H1 (cell line): ENCODE data around the gene KLF16. TPM values are rescaled to one million over a fixed set of nuclear protein-coding genes. Genes with fewer than 3 reads are reported as not detected.

Experiments used
- CTCF ChIA-PET: fragments of 300-600 bp; sonication (Branson Sonifier 250); formaldehyde crosslinking; loops from one replicate; lab custom pipeline; 2021; ENCODE audit not compliant: partially characterized antibody; lab: Charles Lee
- POLR2A ChIA-PET: fragments of 300-600 bp; sonication (Branson Sonifier 250); formaldehyde crosslinking; loops from one replicate; lab custom pipeline; 2021; ENCODE audit warnings: inconsistent platforms; ENCODE audit not compliant: partially characterized antibody; lab: Charles Lee
- DNase-seq, 2 experiments: peaks; one replicate each; pipeline versions ENCODE4 v3.0.0 to v3.0.0-alpha.2; 2010 to 2022; ENCODE audit warnings: low spot score in 2 of 2, low read depth in 1 of 2, mixed read lengths in 1 of 2
- FAIRE-seq: peaks from 2 replicates; lab custom pipeline; 2011; peaks lifted over from hg19 to GRCh38; lab: Jason Lieb, UNC
- H2AFZ ChIP-seq: 2 replicates; pipeline ENCODE4 v1.8.1; 2012; ENCODE audit warnings: low read length, inconsistent platforms
- H2AK5ac ChIP-seq: 2 replicates; pipeline ENCODE4 v1.6.1; 2013; ENCODE audit warnings: low read depth, low read length
- H2BK120ac ChIP-seq: replicated peaks from 2 replicates; pipeline ENCODE3; 2013; ENCODE audit warnings: low read depth, low read length, inconsistent platforms
- H2BK12ac ChIP-seq: 2 replicates; pipeline ENCODE4 v1.6.1; 2013; ENCODE audit warnings: low read depth, low read length
- H2BK15ac ChIP-seq: 2 replicates; pipeline ENCODE4 v1.6.1; 2013; ENCODE audit warnings: low read length
- H2BK20ac ChIP-seq: 2 replicates; pipeline ENCODE4 v1.6.1; 2013; ENCODE audit warnings: low read length
- H2BK5ac ChIP-seq: 2 replicates; pipeline ENCODE4 v1.6.1; 2013; ENCODE audit warnings: low read depth, low read length
- H3K14ac ChIP-seq: 2 replicates; pipeline ENCODE4 v1.6.1; 2013; ENCODE audit warnings: inconsistent platforms; ENCODE audit not compliant: insufficient read length
- H3K18ac ChIP-seq: 2 replicates; pipeline ENCODE4 v1.6.1; 2013; ENCODE audit warnings: low read length; ENCODE audit errors: extremely low read depth
- H3K23ac ChIP-seq: 2 replicates; pipeline ENCODE4 v1.6.1; 2013; ENCODE audit warnings: inconsistent platforms; ENCODE audit not compliant: insufficient read length
- H3K23me2 ChIP-seq: 2 replicates; pipeline ENCODE4 v1.6.1; 2013; ENCODE audit warnings: low read depth, low read length
- H3K27ac ChIP-seq: 2 replicates; pipeline ENCODE4 v1.6.1; 2011; ENCODE audit warnings: low read depth, low read length, inconsistent platforms
- H3K27me3 ChIP-seq, 4 experiments: replicated peaks in 1 of 4; 1 replicate in 1 of 4; 2 replicates in 3 of 4; pipeline versions ENCODE4 v1.6.1 to v1.8.1; 2011 to 2013; ENCODE audit warnings: low read length in 3 of 4, mild to moderate bottlenecking in 3 of 4, inconsistent platforms in 2 of 4, mixed read lengths in 2 of 4, moderate library complexity in 1 of 4; ENCODE audit not compliant: control insufficient read depth in 3 of 4, insufficient read depth in 3 of 4; ENCODE audit errors: extremely low read depth in 1 of 4
- H3K36me3 ChIP-seq, 4 experiments: 2 replicates each; pipeline versions ENCODE4 v1.6.1 to v1.8.1; 2011 to 2013; ENCODE audit warnings: mild to moderate bottlenecking in 4 of 4, low read length in 3 of 4, moderate library complexity in 2 of 4, control low read depth in 1 of 4, inconsistent platforms in 1 of 4; ENCODE audit not compliant: insufficient read depth in 4 of 4, control insufficient read depth in 2 of 4
- H3K4ac ChIP-seq: replicated peaks from 2 replicates; pipeline ENCODE3; 2013; ENCODE audit warnings: low read length, low read depth, mixed read lengths, inconsistent platforms; ENCODE audit not compliant: insufficient read length
- H3K4me1 ChIP-seq, 4 experiments: replicated peaks in 1 of 4; 1 replicate in 1 of 4; 2 replicates in 3 of 4; pipeline versions ENCODE4 v1.6.1 to v1.8.1; 2011 to 2013; ENCODE audit warnings: low read length in 3 of 4, inconsistent platforms in 2 of 4, mixed read lengths in 1 of 4; ENCODE audit not compliant: insufficient read depth in 4 of 4, control insufficient read depth in 3 of 4
- H3K4me2 ChIP-seq, 2 experiments: 2 replicates each; pipeline versions ENCODE4 v1.6.1 to v1.8.1; 2011 to 2013; ENCODE audit warnings: low read depth in 2 of 2, low read length in 2 of 2, control low read depth in 1 of 2, inconsistent platforms in 1 of 2, mild to moderate bottlenecking in 1 of 2; ENCODE audit not compliant: insufficient read depth in 1 of 2
- H3K4me3 ChIP-seq, 4 experiments: fragments of 200-600, 300-600 bp in 1 of 4; sonication (generic), shearing (Covaris generic), sonication (Bioruptor Twin) in 1 of 4; 2 replicates each; pipeline versions ENCODE4 v1.5.1 to v1.8.1; 2011 to 2016; ENCODE audit warnings: low read length in 4 of 4, low read depth in 3 of 4, control low read depth in 2 of 4, inconsistent platforms in 2 of 4, mild to moderate bottlenecking in 2 of 4, mixed read lengths in 1 of 4, moderate library complexity in 1 of 4; ENCODE audit not compliant: insufficient read depth in 2 of 4; ENCODE audit errors: extremely low read depth in 1 of 4
- H3K56ac ChIP-seq: replicated peaks from 2 replicates; pipeline ENCODE3; 2013; ENCODE audit warnings: low read depth, mild to moderate bottlenecking, mixed read lengths, low read length, inconsistent platforms; ENCODE audit not compliant: insufficient read length
- H3K79me1 ChIP-seq: 2 replicates; pipeline ENCODE4 v1.6.1; 2013; ENCODE audit warnings: low read depth, low read length, control low read depth
- H3K79me2 ChIP-seq, 2 experiments: 2 replicates each; pipeline versions ENCODE4 v1.6.1 to v1.8.1; 2012 to 2013; ENCODE audit warnings: low read length in 2 of 2, mild to moderate bottlenecking in 2 of 2, inconsistent platforms in 1 of 2; ENCODE audit not compliant: insufficient read depth in 2 of 2, control insufficient read depth in 1 of 2
- H3K9ac ChIP-seq, 4 experiments: replicated peaks in 1 of 4; 1 replicate in 1 of 4; 2 replicates in 3 of 4; pipeline versions ENCODE4 v1.6.1 to v1.8.1; 2011 to 2013; ENCODE audit warnings: low read depth in 3 of 4, low read length in 3 of 4, control low read depth in 2 of 4, mild to moderate bottlenecking in 2 of 4, moderate library complexity in 2 of 4, inconsistent platforms in 1 of 4; ENCODE audit errors: extremely low read depth in 1 of 4
- H3K9me3 ChIP-seq, 2 experiments: 2 replicates each; pipeline versions ENCODE4 v1.6.1 to v1.8.1; 2012 to 2013; ENCODE audit warnings: mild to moderate bottlenecking in 2 of 2, moderate library complexity in 2 of 2, control low read depth in 1 of 2, inconsistent platforms in 1 of 2, low read depth in 1 of 2, low read length in 1 of 2, mixed read lengths in 1 of 2; ENCODE audit not compliant: insufficient read depth in 2 of 2
- H4K20me1 ChIP-seq, 2 experiments: replicated peaks in 1 of 2; 2 replicates each; pipeline versions ENCODE3 to v1.8.1; 2011 to 2013; ENCODE audit warnings: inconsistent platforms in 2 of 2, low read length in 2 of 2, mild to moderate bottlenecking in 1 of 2; ENCODE audit not compliant: insufficient read depth in 2 of 2, control insufficient read depth in 1 of 2
- H4K5ac ChIP-seq: 2 replicates; pipeline ENCODE4 v1.6.1; 2013; ENCODE audit warnings: low read length, low read depth, mixed read lengths, inconsistent platforms; ENCODE audit not compliant: insufficient read length
- H4K8ac ChIP-seq: 2 replicates; pipeline ENCODE4 v1.8.0; 2013; ENCODE audit warnings: mild to moderate bottlenecking, moderate library complexity, low read length, inconsistent platforms; ENCODE audit not compliant: insufficient read depth; ENCODE audit errors: extremely low read depth
- H4K91ac ChIP-seq: replicated peaks from 2 replicates; pipeline ENCODE3; 2013; ENCODE audit warnings: low read length, mixed read lengths, inconsistent platforms; ENCODE audit not compliant: insufficient read length
- ASH2L ChIP-seq: fragments of 200-600, 300-600 bp; sonication (generic); IDR thresholded peaks from one replicate; pipeline ENCODE4 v1.7.1; 2017; ENCODE audit warnings: low read length
- E2F6 ChIP-seq: IDR thresholded peaks from 2 replicates; pipeline ENCODE4 v1.6.1; 2012; ENCODE audit warnings: inconsistent platforms
- EGR1 ChIP-seq: IDR thresholded peaks from 2 replicates; pipeline ENCODE4 v1.6.1; 2011; ENCODE audit warnings: low read depth, low read length, borderline replicate concordance
- JUND ChIP-seq: IDR thresholded peaks from 2 replicates; pipeline ENCODE4 v1.6.1; 2011; ENCODE audit warnings: mild to moderate bottlenecking, improper control_type of control experiment, low read length
- POLR2AphosphoS5 ChIP-seq: IDR thresholded peaks from 2 replicates; pipeline ENCODE4 v1.6.1; 2011; ENCODE audit warnings: low read depth, low read length
- WGBS, 2 experiments: shearing (Covaris generic) in 1 of 2; methylation state at CpG; one replicate each; pipeline versions ENCODE4 v1.1.6 to v1.1.7; 2013 to 2015; ENCODE audit warnings: low lambda C conversion rate in 2 of 2, mixed read lengths in 2 of 2, inconsistent platforms in 1 of 2, low coverage in 1 of 2, missing lambda C conversion rate in 1 of 2; ENCODE audit not compliant: insufficient replicate concordance in 2 of 2, insufficient coverage in 1 of 2, insufficient read length in 1 of 2; ENCODE audit errors: extremely low coverage in 1 of 2, missing lambda C conversion rate in 1 of 2; 5-methylcytosine and 5-hydroxymethylcytosine counted together
- polyA plus RNA-seq, 7 experiments: library from polyadenylated mRNA; depleted of rRNA in 3 of 7; stranded (reverse) in 5 of 7; unstranded in 2 of 7; fragments of >200 nt in 5 of 7; fragments of 200-250 nt in 2 of 7; gene quantifications; 1 replicate in 5 of 7; 2 replicates in 1 of 7; 4 replicates in 1 of 7; pipeline versions ENCODE4 v1.2.1 to v1.2.3, GENCODE V29; 2011 to 2013; ENCODE audit warnings: missing spikeins in 2 of 7, mixed read lengths in 2 of 7
- total RNA-seq: library from RNA; stranded (reverse); fragmentation: NEBNext Ultra II Directional; extraction: Animal tissue kit (Norgen Biotek cat#: 25700); gene quantifications from 2 replicates; pipeline ENCODE4 v1.2.1, GENCODE V29; 2021

The KLF16 gene
- total and polyA plus RNA-seq, 2 of the 8 experiments (the other 6 are each of a cell fraction or from before 2014, with no cell fraction given): 14.3 to 45.9 TPM

GRCh38 chr19:1854039-1854541 is 9.3 kb downstream of the KLF16 start:
- CTCF ChIA-PET: interaction anchor here (0.6 to 2.5 kb wide), 9 partner anchors 11 to 448 kb away, joined by 3 to 13 read pairs (median 3); no protein-coding TSS in a partner anchor
- H3K4me2 ChIP-seq: peak overlapping the region; percentile 67 to 80; a peak in 1 of 4 replicates

More at GRCh38 chr19:1854039-1854541, 9.3 kb downstream of the KLF16 start:
- Histone ChIP-seq H3K9me3 (no peaks in the 10 kb centered on the region), H3K14ac (no peak overlapping the region), H3K4me3 (no peak overlapping the region), H4K91ac (peak overlapping the region; percentile 88), H4K20me1 (peaks cover 22 to 24% of the 10 kb centered on the region in 2 experiments), H4K8ac (peak overlapping the region; percentile 75), H3K23ac (no peak overlapping the region), H3K79me1 (peaks cover 19% of the 10 kb centered on the region), H2AFZ (no peak overlapping the region), H3K23me2 (peaks cover 6% of the 10 kb centered on the region; the same call in 1 of the 2 replicates), H3K4ac (peak overlapping the region; percentile 69), H2BK5ac (peak overlapping the region; percentile 93; the same call in 1 of the 2 replicates), H2BK120ac (no peak overlapping the region), H3K79me2 (peaks cover 0 to 40% of the 10 kb centered on the region in 2 experiments; a peak in 3 of 4 replicates), H2BK15ac (no peak overlapping the region), H3K27me3 (no peaks in the 10 kb centered on the region), H3K18ac (no peak overlapping the region), H4K5ac (no peak overlapping the region), H3K56ac (no peak overlapping the region), H2AK5ac (0 out of 2 replicates have a peak overlapping the region, but pooled peaks have one; percentile 75), H3K36me3 (no peaks in the 10 kb centered on the region), H3K4me1 (peaks cover 0 to 52% (median 43%) of the 10 kb centered on the region in 4 experiments; a peak in 6 of 7 replicates), H2BK20ac (no peak overlapping the region), H3K27ac (no peak overlapping the region), H2BK12ac (no peak overlapping the region), H3K9ac (no peak overlapping the region)
- POLR2A ChIA-PET: interaction anchor here (0.6 to 2.2 kb wide), 3 partner anchors 10 to 43 kb away, joined by 3 to 9 read pairs (median 7); no protein-coding TSS in a partner anchor
- DNase-seq (no peak), FAIRE-seq (no peak)
- TF ChIP-seq JUND (no peak), EGR1 (no peak), POLR2AphosphoS5 (no peak), ASH2L (no peak), E2F6 (no peak)
- 84% methylated on average over 5 of the region's 16 CpGs; no CpG with 5 or more reads in 1 of the 2 experiments for WGBS, 2 experiments
